Measurements from ENCODE around the gene ACOT13. TPM values are rescaled to one million over a fixed set of nuclear protein-coding genes. Genes with fewer than 3 reads are reported as not detected.

Gene ACOT13
- total RNA-seq, 1 experiment from 2014 or later, result 33.5 TPM

DNA sequence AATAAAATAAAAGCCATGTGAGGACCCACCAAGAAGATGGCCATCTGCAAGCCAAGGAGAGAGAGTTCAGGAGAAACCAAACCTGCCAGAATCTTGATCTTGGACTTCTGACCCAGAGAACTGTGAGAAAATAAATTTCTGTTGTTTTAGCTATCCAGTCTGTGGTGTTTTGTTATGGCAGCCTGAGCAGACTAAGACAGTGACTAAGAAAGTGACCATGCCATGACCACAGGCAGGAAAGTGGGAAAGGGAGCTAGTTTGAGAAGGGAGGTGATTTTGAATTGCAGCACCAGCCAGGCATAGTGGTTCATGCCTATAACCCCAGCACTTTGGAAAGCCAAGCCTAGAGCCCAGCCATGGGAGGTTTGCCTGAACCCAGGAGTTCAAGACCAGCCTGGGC lies 74.0 kb downstream of the ACOT13 start:
- Histone ChIP-seq H3K4me1 (ENCODE audit: control insufficient read depth in 1 of 2, insufficient read depth in 2 of 2, low read length in 2 of 2) (peaks cover 3 to 22% of the 10 kb centered on the region in 2 experiments; a peak in 3 of 4 replicates), H3K4me3 (replicated peaks in 1 of 2; ENCODE audit: low read depth in 1 of 2, low read length in 2 of 2) (no peak overlapping the region), H3K79me2 (ENCODE audit: insufficient read depth, low read length) (no peaks in the 10 kb centered on the region), H3K36me3 (ENCODE audit: control insufficient read depth in 1 of 2, insufficient read depth in 2 of 2, low read length in 2 of 2) (no peaks in the 10 kb centered on the region), H3K4me2 (ENCODE audit: low read length) (no peak overlapping the region), H3K9ac (ENCODE audit: low read length) (no peak overlapping the region), H3K9me2 (ENCODE audit: insufficient read depth) (0 out of 2 replicates have a peak, but pooled peaks cover 3% of the 10 kb centered on the region), H3K9me3 (ENCODE audit: control insufficient read depth in 1 of 2, insufficient read depth in 1 of 2, low read depth in 1 of 2, low read length in 2 of 2) (no peaks in the 10 kb centered on the region), H3K27ac (ENCODE audit: low read depth, low read length) (no peak overlapping the region), H4K20me1 (ENCODE audit: insufficient read depth) (no peaks in the 10 kb centered on the region), H2AFZ (ENCODE audit: low read depth, low read length, poor library complexity, severe bottlenecking) (no peak overlapping the region), H3K27me3 (ENCODE audit: insufficient read depth, low read length) (no peaks in the 10 kb centered on the region)
- POLR2A ChIA-PET, result no interaction called here
- ATAC-seq, result no peak
- CTCF ChIA-PET, result no interaction called here
- RAD21 ChIA-PET (ENCODE audit: low non-redundant PET in 1 of 2, low total read pairs in 2 of 2, uncharacterized antibody in 2 of 2, unreplicated experiment in 2 of 2), result no interaction called here
- no peak for DNase-seq (ENCODE audit: low read depth, low spot score)
- intact Hi-C loops (cut with micrococcal nuclease), result no loop called here
- TF ChIP-seq EZH2phosphoT487 (IDR thresholded peaks at IDR 0.05; ENCODE audit: borderline replicate concordance), result no peak
- no peak for TF ChIP-seq SRF (IDR thresholded peaks at IDR 0.05; ENCODE audit: low read depth)
- no peak for TF ChIP-seq ZNF274 (IDR thresholded peaks at IDR 0.05; ENCODE audit: low read depth, low read length)
- no peak for TF ChIP-seq POLR2AphosphoS5 (IDR thresholded peaks at IDR 0.05; ENCODE audit: low read depth, low read length)
- no peak for TF ChIP-seq ELF1 (IDR thresholded peaks at IDR 0.05; ENCODE audit: borderline replicate concordance, low read depth)
- no peak for TF ChIP-seq YY1 (IDR thresholded peaks at IDR 0.05; ENCODE audit: extremely low read depth, insufficient replicate concordance, low read depth, low read length)
- no peak for TF ChIP-seq RAD21 (IDR thresholded peaks at IDR 0.05; ENCODE audit: low read depth)
- TF ChIP-seq, protein P1, sequence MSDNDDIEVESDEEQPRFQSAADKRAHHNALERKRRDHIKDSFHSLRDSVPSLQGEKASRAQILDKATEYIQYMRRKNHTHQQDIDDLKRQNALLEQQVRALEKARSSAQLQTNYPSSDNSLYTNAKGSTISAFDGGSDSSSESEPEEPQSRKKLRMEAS (IDR thresholded peaks at IDR 0.05), result no peak
- no peak for TF ChIP-seq SIN3A (IDR thresholded peaks at IDR 0.05; ENCODE audit: low read depth)
- BruUV-seq (replicated peaks), result no TSS peak

DNA sequence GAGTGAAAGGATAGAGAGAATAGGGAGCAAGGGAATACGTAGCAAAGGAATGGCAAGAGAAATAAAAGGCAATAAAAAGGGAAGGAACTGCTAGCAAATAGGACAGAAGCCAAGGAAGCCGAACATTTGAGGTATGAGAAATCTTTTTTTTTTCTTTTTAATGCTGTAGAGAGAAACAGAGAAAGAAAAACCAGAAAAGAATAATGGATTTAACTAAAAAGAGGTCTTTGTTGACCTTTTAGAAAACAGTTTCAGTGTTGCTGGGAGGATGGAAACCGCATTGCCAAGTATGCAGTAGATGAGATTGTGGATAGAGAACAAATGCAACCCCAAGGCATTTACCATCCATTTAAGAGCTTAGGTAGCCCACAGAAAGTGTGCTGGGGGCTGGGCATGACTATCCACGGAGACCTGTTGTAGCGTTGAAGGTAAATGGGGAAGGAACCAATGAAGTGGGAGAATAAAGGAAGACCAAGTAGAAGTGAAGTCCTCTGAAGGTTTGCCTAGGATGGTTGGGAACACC lies 75.4 kb downstream of the ACOT13 start:
- no peak for DNase-seq (ENCODE audit: low read depth, low spot score)
- Histone ChIP-seq H3K9me3 (ENCODE audit: control insufficient read depth in 1 of 2, insufficient read depth in 1 of 2, low read depth in 1 of 2, low read length in 2 of 2) (no peaks in the 10 kb centered on the region), H3K9ac (ENCODE audit: low read length) (no peak overlapping the region), H3K9me2 (ENCODE audit: insufficient read depth) (0 out of 2 replicates have a peak, but pooled peaks cover 3% of the 10 kb centered on the region), H3K27me3 (ENCODE audit: insufficient read depth, low read length) (no peaks in the 10 kb centered on the region), H3K79me2 (ENCODE audit: insufficient read depth, low read length) (no peaks in the 10 kb centered on the region), H3K4me1 (ENCODE audit: control insufficient read depth in 1 of 2, insufficient read depth in 2 of 2, low read length in 2 of 2) (peaks cover 3 to 22% of the 10 kb centered on the region in 2 experiments; a peak in 3 of 4 replicates), H4K20me1 (ENCODE audit: insufficient read depth) (no peaks in the 10 kb centered on the region), H2AFZ (ENCODE audit: low read depth, low read length, poor library complexity, severe bottlenecking) (peak overlapping the region; percentile 95), H3K4me3 (replicated peaks in 1 of 2; ENCODE audit: low read depth in 1 of 2, low read length in 2 of 2) (no peak overlapping the region), H3K27ac (ENCODE audit: low read depth, low read length) (no peak overlapping the region), H3K4me2 (ENCODE audit: low read length) (peak overlapping the region; percentile 56), H3K36me3 (ENCODE audit: control insufficient read depth in 1 of 2, insufficient read depth in 2 of 2, low read length in 2 of 2) (no peaks in the 10 kb centered on the region)
- CTCF ChIA-PET, result interaction anchor here (1.1 to 1.3 kb wide), 3 partner anchors 158 to 221 kb away, joined by 3 to 4 read pairs (median 3); no protein-coding TSS in a partner anchor
- POLR2A ChIA-PET, result interaction anchor here (0.7 to 1.4 kb wide), 2 partner anchors 21 to 276 kb away, joined by 3 to 5 read pairs; no protein-coding TSS in a partner anchor
- ATAC-seq, result no peak
- BruUV-seq (replicated peaks), result no TSS peak
- intact Hi-C loops (cut with micrococcal nuclease), result no loop called here
- RAD21 ChIA-PET (ENCODE audit: low non-redundant PET in 1 of 2, low total read pairs in 2 of 2, uncharacterized antibody in 2 of 2, unreplicated experiment in 2 of 2), result no interaction called here
- TF ChIP-seq POLR2AphosphoS5 (IDR thresholded peaks at IDR 0.05; ENCODE audit: low read depth, low read length) (no peak), FOSL1 (IDR thresholded peaks at IDR 0.05; ENCODE audit: low read depth) (no peak), EZH2 (IDR thresholded peaks at IDR 0.05) (no peak), EGR1 (IDR thresholded peaks at IDR 0.05; ENCODE audit: low read depth) (no peak), EZH2phosphoT487 (IDR thresholded peaks at IDR 0.05; ENCODE audit: borderline replicate concordance) (no peak), SP1 (IDR thresholded peaks at IDR 0.05; ENCODE audit: low read depth) (no peak), SIN3A (IDR thresholded peaks at IDR 0.05; ENCODE audit: low read depth) (no peak)
- TF ChIP-seq, protein P1 (IDR thresholded peaks at IDR 0.05), result no peak
- TF ChIP-seq, protein P2, sequence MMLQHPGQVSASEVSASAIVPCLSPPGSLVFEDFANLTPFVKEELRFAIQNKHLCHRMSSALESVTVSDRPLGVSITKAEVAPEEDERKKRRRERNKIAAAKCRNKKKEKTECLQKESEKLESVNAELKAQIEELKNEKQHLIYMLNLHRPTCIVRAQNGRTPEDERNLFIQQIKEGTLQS (IDR thresholded peaks at IDR 0.05), result no peak
- TF ChIP-seq, protein P3, sequence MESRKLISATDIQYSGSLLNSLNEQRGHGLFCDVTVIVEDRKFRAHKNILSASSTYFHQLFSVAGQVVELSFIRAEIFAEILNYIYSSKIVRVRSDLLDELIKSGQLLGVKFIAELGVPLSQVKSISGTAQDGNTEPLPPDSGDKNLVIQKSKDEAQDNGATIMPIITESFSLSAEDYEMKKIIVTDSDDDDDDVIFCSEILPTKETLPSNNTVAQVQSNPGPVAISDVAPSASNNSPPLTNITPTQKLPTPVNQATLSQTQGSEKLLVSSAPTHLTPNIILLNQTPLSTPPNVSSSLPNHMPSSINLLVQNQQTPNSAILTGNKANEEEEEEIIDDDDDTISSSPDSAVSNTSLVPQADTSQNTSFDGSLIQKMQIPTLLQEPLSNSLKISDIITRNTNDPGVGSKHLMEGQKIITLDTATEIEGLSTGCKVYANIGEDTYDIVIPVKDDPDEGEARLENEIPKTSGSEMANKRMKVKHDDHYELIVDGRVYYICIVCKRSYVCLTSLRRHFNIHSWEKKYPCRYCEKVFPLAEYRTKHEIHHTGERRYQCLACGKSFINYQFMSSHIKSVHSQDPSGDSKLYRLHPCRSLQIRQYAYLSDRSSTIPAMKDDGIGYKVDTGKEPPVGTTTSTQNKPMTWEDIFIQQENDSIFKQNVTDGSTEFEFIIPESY (IDR thresholded peaks at IDR 0.05; ENCODE audit: extremely low read depth, insufficient replicate concordance, low read length), result no peak
